GM18868 (cell line): Measurements from ENCODE around the gene BABAM2.
"Not testable (repeated sequence)": the region's sequence is repeated elsewhere in the genome, so short reads cannot be mapped to it uniquely, and the experiment has no call there.

ENCODE experiments used
- ATAC-seq: cut with Tn5 transposase; IDR thresholded peaks from one replicate; pipeline ENCODE4 v1.9.1; 2021; ENCODE audit warnings: mild to moderate bottlenecking, moderate library complexity; ENCODE audit not compliant: unreplicated experiment

Gene BABAM2

GRCh38 chr2:27940090-27940671, 49.7 kb downstream of the BABAM2 start:
- no peak for ATAC-seq

- no peak for ATAC-seq
Observed at GRCh38 chr2:27940982-27941381, 50.5 kb downstream of the BABAM2 start.

- no peak for ATAC-seq
Observed at GRCh38 chr2:27942612-27943547, 52.4 kb downstream of the BABAM2 start.

GRCh38 chr2:27946530-27947060, 56.1 kb downstream of the BABAM2 start:
- ATAC-seq: no peak

GRCh38 chr2:27952070-27952469, 61.5 kb downstream of the BABAM2 start:
- ATAC-seq: no peak

- no peak for ATAC-seq
Observed at GRCh38 chr2:27953077-27953476, 62.5 kb downstream of the BABAM2 start.

GRCh38 chr2:27954221-27954673, 63.7 kb downstream of the BABAM2 start:
- no peak for ATAC-seq

GRCh38 chr2:27954771-27955383, 64.3 kb downstream of the BABAM2 start:
- ATAC-seq: no peak

- no peak for ATAC-seq
Observed at GRCh38 chr2:27955384-27956161, 65.0 kb downstream of the BABAM2 start.

GRCh38 chr2:27956888-27957287, 66.4 kb downstream of the BABAM2 start:
- ATAC-seq: no peak

GRCh38 chr2:27958711-27959378, 68.3 kb downstream of the BABAM2 start:
- no peak for ATAC-seq

GRCh38 chr2:27959496-27959895, 69.0 kb downstream of the BABAM2 start:
- ATAC-seq: no peak

GRCh38 chr2:27960237-27960912, 69.8 kb downstream of the BABAM2 start:
- ATAC-seq: no peak

GRCh38 chr2:27962006-27962405, 71.5 kb downstream of the BABAM2 start:
- no peak for ATAC-seq

- no peak for ATAC-seq
Observed at GRCh38 chr2:27963472-27963871, 72.9 kb downstream of the BABAM2 start.

GRCh38 chr2:27964067-27964466, 73.5 kb downstream of the BABAM2 start:
- no peak for ATAC-seq

GRCh38 chr2:27965841-27966240, 75.3 kb downstream of the BABAM2 start:
- no peak for ATAC-seq

GRCh38 chr2:27966466-27966865, 75.9 kb downstream of the BABAM2 start:
- ATAC-seq: no peak

GRCh38 chr2:27967076-27967475, 76.5 kb downstream of the BABAM2 start:
- no peak for ATAC-seq

GRCh38 chr2:27968045-27968444, 77.5 kb downstream of the BABAM2 start:
- ATAC-seq: not testable (repeated sequence)
